Measurements from ENCODE around the gene CACNA1E. TPM values are rescaled to one million over a fixed set of nuclear protein-coding genes. Genes with fewer than 3 reads are reported as not detected.
"Not testable (repeated sequence)": the region's sequence is repeated elsewhere in the genome, so short reads cannot be mapped to it uniquely, and the experiment has no call there.

The CACNA1E gene
- total RNA-seq, 1 experiment from 2014 or later, result not detected

DNA sequence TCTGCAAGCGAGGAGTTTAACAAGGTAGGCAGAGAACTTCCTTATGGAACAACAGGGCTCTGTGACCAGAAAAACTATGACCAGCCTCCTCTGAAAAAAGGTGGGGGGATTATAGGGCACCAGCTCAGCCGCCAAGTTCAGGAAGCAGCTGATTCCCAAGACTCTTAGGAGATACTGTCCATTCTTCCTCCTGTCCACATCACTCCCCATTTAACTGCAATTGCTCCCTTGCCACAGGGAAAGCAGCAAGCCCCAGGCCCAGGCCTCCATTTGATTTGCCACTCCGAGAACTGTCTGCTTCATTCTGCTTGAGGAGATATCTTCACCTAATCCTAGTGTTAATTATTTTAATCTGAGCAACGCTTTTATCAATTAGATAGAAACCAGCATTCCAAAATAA lies 323.9 kb downstream of the CACNA1E start:
- DNase-seq, result no peak
- Histone ChIP-seq H3K4me3 (no peak overlapping the region), H3K9me3 (no peaks in the 10 kb centered on the region), H3K36me3 (no peaks in the 10 kb centered on the region), H3K27me3 (peaks cover 25% of the 10 kb centered on the region)

DNA sequence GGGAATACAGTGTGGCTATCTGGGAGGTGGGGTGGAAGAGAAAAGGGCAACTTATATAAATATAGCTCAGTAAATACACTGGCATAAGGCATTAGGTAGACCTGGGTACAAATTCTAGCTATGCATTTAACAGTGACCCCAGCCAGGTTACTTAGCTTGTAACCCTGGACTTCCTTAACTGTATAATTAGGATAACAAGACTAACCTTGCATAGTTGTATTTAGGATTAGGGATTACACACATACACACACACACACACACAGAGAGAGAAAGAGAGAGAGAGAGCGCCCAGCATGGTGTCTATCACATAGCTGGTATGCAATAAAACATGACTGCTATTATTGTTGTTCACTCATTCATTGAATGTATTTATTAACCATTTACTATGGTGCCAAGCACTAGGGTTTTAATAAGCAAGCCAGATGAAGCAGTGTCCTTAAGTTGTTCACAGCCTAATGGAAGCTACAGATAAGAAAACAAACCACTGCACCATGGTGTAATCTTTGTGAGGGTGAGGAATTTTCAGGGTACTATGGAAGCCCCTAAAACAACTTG lies 326.8 kb downstream of the CACNA1E start:
- H3K4me3 ChIP-seq, result no peak overlapping the region
- H3K36me3 ChIP-seq, result no peaks in the 10 kb centered on the region
- peaks cover 33% of the 10 kb centered on the region for H3K27me3 ChIP-seq
- no peaks in the 10 kb centered on the region for H3K9me3 ChIP-seq
- DNase-seq, result no peak

DNA sequence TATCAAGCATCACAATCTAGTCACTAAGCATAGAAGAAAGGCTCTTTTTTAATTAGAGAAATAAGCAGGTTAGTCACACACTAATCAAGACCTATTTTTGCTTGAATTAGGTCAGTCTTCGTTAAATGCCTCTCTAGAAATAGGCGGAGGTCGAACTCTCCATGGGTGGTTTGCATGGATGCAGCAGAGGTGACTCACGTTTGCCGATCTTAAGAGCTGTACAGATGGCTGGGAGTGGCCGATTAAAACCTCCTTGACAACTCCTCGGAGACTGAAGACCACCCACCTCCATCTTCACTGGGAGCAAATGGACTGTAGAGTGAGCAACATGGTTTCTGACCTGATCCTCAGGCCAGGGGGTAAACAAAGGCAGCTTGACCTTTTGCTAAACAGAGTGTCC lies 328.9 kb downstream of the CACNA1E start:
- H3K4me3 ChIP-seq, result no peak overlapping the region
- DNase-seq, result no peak
- H3K27me3 ChIP-seq, result peaks cover 33% of the 10 kb centered on the region
- H3K36me3 ChIP-seq, result no peaks in the 10 kb centered on the region
- no peaks in the 10 kb centered on the region for H3K9me3 ChIP-seq

DNA sequence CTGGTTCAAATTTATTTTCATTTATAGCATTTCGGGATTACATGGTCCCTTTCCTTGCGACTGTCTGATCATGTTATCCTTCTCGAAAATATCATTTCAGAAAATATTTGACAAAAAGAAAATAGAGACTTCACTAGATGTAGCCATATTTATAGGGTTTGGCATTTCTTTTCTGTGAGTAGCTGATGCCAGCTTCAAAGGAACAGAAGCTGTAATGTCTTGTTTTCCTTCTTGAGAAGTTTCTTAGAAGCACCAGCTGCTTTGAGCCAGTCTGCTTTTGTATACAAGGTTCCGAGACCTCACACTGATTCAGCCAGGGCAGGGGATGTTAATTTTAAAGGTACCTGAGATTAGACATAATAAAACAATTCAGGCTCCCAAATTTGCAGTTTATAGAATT lies 329.9 kb downstream of the CACNA1E start:
- Histone ChIP-seq H3K9me3 (no peaks in the 10 kb centered on the region), H3K36me3 (no peaks in the 10 kb centered on the region), H3K27me3 (peaks cover 30% of the 10 kb centered on the region), H3K4me3 (no peak overlapping the region)
- no peak for DNase-seq

DNA sequence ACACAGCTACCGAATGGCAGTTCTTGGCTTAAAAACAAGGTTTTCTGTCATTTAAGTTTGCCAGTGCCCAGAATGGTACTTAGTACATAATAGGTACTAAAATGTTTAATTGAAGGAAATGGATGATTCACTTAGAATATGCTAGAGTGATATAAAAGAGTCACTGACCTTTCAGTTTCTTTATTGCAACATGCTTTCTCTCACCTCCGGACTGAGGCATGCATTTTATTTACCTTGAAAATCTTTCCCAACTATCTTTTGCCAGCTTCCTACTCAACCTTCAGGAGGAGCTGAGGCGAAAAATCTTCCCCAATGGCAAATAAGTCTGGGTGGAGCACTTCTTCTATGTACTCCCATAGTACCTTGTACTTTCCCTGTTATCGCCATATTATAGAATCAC lies 333.3 kb downstream of the CACNA1E start:
- Histone ChIP-seq H3K27me3 (peaks cover 18% of the 10 kb centered on the region), H3K36me3 (no peaks in the 10 kb centered on the region), H3K9me3 (no peaks in the 10 kb centered on the region), H3K4me3 (no peak overlapping the region)
- no peak for DNase-seq

DNA sequence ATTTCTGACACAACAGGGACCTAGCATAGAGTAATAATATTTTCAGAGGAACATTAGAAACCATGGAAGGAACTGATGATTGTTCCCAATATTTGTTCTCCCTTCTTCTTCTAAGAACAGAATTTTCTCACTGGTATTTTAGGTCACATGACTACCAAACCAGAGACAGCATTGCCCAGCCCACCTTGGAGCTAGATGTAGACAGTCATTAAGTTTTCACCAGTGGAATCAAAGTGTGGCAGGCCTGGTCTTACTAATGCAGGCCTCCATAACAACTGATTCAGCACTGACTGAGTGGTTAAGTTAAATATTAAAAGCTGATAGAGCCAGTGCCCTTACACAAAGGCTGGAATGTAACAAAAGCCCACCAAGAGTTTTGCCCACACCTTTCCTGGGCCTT lies 333.8 kb downstream of the CACNA1E start:
- peaks cover 13% of the 10 kb centered on the region for H3K27me3 ChIP-seq
- H3K4me3 ChIP-seq, result no peak overlapping the region
- no peaks in the 10 kb centered on the region for H3K36me3 ChIP-seq
- H3K9me3 ChIP-seq, result no peaks in the 10 kb centered on the region
- DNase-seq, result no peak

DNA sequence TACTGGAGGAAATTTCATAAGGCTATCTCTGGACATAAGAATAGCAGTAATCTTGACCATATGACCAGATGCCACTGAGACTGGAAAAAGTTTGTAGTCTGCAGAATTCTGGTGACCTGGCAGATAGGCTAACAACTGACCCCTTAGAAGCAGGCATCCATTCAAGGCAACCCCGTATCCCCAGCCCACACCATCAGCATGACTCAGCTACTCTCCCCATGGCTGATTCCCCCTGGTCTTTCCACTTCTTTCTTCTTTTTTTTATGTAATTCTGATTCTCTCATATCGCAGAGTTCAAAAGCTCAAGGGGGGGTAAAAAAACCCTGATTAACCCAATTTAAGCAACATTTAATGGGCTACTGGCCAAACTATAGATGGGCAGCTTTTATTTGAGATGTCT lies 335.1 kb downstream of the CACNA1E start:
- H3K36me3 ChIP-seq, result no peaks in the 10 kb centered on the region
- no peak for DNase-seq
- H3K27me3 ChIP-seq, result peaks cover 2% of the 10 kb centered on the region; the same call in 1 of the 2 replicates
- H3K4me3 ChIP-seq, result no peak overlapping the region
- H3K9me3 ChIP-seq, result no peaks in the 10 kb centered on the region

DNA sequence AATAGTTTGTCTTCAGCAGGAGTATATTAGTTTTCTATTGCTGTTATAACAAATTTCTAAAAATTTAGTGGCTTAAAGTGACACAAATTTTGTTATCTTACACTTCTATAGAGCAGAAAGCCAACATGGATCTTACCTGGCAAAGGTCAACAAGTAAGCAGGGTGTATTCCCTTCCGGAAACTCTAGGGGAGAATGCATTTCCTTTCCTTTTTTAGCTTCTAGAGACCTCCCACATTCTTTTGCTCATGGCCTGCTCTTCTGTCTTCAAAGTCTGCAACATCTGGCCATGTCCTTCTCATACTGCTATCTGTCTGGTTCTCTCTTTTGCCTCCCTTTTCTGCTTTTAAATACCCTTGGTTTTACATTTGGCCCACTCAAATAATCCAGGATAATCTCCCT lies 335.6 kb downstream of the CACNA1E start:
- Histone ChIP-seq H3K36me3 (no peaks in the 10 kb centered on the region), H3K4me3 (no peak overlapping the region), H3K9me3 (no peaks in the 10 kb centered on the region), H3K27me3 (0 out of 2 replicates have a peak, but pooled peaks cover 2% of the 10 kb centered on the region)
- DNase-seq, result no peak

DNA sequence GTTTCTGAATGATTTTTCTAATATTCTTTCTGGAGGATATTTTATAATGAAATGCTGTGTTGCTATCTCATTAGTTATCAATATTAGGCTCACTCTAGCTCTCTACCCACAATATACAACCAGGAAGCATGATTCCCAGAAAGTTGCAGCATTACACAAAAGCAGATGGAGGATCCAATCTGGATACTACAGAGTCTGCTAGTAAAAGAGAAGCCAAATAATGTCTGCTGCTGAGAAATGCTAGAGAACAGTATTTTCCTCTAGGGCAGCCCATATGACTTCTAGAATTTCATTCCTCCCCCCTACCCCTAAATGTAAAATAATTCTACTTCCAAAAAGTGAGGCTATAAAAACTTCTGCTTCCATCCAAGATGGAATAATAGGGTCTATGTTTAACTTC lies 338.4 kb downstream of the CACNA1E start:
- H3K36me3 ChIP-seq, result no peaks in the 10 kb centered on the region
- H3K27me3 ChIP-seq, result 0 out of 2 replicates have a peak, but pooled peaks cover 2% of the 10 kb centered on the region
- DNase-seq, result no peak
- H3K9me3 ChIP-seq, result no peaks in the 10 kb centered on the region; the same call in 1 of the 2 replicates
- no peak overlapping the region for H3K4me3 ChIP-seq

DNA sequence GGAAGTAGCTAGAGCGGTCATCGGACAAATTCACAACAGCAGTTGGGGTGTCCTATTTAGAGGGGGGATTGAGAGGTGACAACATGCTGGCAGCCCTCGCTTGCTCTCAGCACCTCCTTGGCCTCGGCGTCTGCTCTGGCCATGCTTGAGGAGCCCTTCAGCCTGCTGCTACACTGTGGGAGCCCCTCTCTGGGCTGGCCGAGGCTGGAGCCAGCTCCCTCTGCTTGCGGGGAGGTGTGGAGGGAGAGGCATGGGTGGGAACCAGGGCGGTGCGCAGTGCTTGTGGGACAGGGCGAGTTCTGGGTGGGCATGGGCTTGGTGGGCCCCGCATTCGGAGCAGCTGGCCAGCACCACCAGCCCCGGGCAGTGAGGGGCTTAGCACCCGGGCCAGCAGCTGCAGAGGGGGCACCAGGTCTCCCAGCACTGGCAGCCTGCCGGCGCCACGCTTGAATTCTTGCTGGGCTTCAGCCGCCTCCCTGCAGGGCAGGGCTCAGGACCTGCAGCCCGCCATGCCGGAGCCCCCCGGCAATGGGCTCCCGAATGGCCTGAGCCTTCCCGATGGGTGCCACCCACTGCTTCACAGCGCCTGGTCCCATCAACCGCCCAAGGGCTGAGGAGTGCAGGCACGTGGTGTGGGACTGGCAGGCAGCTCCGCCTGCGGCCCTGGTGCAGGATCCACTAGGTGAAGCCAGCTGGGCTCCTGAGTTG lies 349.0 kb downstream of the CACNA1E start:
- not testable (repeated sequence) for DNase-seq, H3K36me3 ChIP-seq, H3K9me3 ChIP-seq, H3K4me3 ChIP-seq, H3K27me3 ChIP-seq

DNA sequence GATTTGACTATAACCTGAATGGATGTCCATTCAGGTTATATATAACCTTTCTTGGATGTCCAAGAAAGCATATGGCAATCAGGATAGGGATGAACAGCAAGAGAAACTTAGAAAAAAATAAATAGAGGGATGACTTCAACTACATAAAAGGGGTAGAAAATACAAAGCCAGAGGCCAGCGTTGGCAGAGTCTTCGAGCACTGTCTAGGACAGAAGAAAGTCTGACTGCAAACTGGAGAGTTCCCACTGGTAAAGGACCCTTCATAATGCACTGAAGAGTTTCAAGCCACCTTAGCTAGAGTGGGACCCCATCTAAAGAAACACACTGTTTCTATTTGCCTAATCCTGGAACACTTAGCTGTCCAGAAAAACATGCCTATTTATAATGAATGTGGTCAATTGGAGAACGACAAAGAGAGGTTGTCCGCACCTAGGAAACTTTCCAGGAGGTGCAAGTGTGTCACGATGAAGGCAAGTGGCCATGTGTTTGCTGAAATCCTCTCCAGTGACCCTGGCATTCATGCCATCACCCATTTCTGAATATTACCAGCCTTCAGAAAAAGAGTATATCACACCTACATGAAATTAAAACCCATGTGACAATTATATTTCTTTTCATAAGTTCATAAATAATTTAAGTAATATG lies 362.8 kb downstream of the CACNA1E start:
- Histone ChIP-seq H3K4me3 (no peak overlapping the region), H3K9me3 (no peaks in the 10 kb centered on the region), H3K36me3 (no peaks in the 10 kb centered on the region), H3K27me3 (peaks cover 14% of the 10 kb centered on the region; the same call in 1 of the 2 replicates)
- no peak for DNase-seq

DNA sequence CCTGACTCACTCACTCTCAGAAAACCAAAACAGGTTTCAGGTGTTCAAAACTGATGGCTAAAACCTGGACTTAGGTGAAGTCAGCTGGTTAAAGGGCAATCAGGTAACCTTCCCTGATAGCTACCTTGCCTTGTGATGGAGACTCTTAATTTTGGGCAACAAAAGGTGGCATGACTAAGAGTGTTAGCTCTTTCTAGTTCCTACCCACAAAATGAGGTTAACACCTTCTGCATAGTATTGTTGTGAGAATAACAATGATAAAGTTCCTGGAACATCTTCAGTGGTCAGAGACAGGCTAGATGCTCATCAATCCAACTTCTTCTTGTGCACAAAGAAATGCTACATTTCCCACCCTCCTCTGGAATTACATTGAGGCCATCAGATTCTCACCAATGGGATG lies 363.4 kb downstream of the CACNA1E start:
- DNase-seq, result no peak
- no peaks in the 10 kb centered on the region for H3K9me3 ChIP-seq
- no peak overlapping the region for H3K4me3 ChIP-seq
- peaks cover 12% of the 10 kb centered on the region; the same call in 1 of the 2 replicates for H3K27me3 ChIP-seq
- H3K36me3 ChIP-seq, result no peaks in the 10 kb centered on the region

DNA sequence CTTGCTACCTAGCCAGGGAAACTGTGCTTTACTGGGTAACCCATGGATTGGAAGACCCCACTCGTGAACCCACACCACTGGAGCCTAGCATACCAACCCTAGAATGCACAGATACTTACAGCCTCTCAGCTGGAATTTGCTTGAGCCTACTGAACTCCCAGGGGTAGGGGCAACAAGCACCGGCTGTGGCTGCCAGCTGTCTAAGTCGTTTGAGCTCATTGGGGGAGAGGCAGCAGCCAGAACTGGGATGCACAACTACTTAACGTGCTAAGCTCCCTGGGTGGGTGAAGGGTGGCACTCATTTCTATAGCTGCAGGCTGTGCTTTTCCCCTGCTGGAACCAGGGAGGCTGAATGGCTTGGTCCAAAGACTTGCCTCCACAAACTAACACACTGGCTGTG lies 365.8 kb downstream of the CACNA1E start:
- Histone ChIP-seq H3K9me3 (peaks cover 6% of the 10 kb centered on the region; the same call in 1 of the 2 replicates), H3K4me3 (no peak overlapping the region), H3K36me3 (no peaks in the 10 kb centered on the region), H3K27me3 (peaks cover 6% of the 10 kb centered on the region; the same call in 1 of the 2 replicates)
- no peak for DNase-seq

DNA sequence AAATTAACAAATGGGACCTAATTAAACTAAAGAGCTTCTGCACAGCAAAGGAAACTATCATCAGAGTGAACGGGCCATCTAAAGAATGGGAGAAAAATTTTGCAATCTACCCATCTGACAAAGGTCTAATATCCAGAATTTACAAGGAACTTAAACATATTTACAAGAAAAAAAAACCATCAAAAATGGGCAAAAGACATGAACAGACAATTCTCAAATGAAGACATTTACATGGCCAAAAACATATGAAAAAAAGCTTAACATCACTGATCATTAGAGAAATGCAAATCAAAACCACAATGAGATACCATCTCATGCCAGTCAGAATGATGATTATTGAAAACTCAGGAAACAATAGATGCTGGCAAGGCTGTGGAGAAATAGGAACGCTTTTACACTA lies 370.9 kb downstream of the CACNA1E start:
- not testable (repeated sequence) for H3K36me3 ChIP-seq, H3K4me3 ChIP-seq, H3K27me3 ChIP-seq, H3K9me3 ChIP-seq, DNase-seq

DNA sequence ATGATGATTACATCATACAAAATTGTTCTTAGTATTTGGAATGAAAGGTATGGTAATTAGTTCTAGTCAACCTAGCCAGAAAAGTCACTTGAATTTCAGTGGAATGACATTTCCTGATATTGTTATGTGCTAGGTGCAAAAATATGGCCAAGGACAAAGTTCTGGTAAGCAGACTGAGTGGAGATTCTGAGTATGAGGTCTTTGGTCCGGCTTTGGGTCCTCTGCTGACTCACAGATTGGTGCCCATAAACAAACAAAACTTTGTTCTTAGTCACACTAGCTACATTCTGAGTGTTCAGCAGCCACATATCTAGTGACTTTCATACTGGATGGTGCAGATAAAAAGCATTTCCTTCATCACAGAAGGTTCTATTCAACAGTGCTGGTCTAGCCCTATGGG lies 372.1 kb downstream of the CACNA1E start:
- no peak overlapping the region for H3K4me3 ChIP-seq
- no peaks in the 10 kb centered on the region for H3K36me3 ChIP-seq
- DNase-seq, result no peak
- peaks cover 6% of the 10 kb centered on the region; the same call in 1 of the 2 replicates for H3K9me3 ChIP-seq
- H3K27me3 ChIP-seq, result peaks cover 5% of the 10 kb centered on the region

Data from MG63 (cell line).